HL-60 (cell line): ENCODE data around the gene TTC13.

Source experiments
- CTCF ChIP-seq: IDR thresholded peaks from one replicate; pipeline ENCODE4 v1.5.1; 2011; ENCODE audit warnings: low read length, control low read depth, inconsistent platforms; ENCODE audit not compliant: insufficient read depth
- REST ChIP-seq: IDR thresholded peaks from 2 replicates; pipeline ENCODE4 v1.6.1; 2012; ENCODE audit warnings: low read depth; ENCODE audit not compliant: insufficient replicate concordance

GRCh38 chr1:230884646-230885045 lies 94.0 kb downstream of the TTC13 start:
- TF ChIP-seq CTCF: no peak
- TF ChIP-seq REST: no peak
